ENCODE data around the gene SRCAP.
"Not testable (repeated sequence)": the region's sequence is repeated elsewhere in the genome, so short reads cannot be mapped to it uniquely, and the experiment has no call there.

SRCAP gene

GRCh38 chr16:30691907-30692306, 7.1 kb upstream of the SRCAP start:
- no peak for DNase-seq (ENCODE audit: low read depth)
- H3K4me3 ChIP-seq (ENCODE audit: low read depth, low read length) = no peak overlapping the region

GRCh38 chr16:30692396-30693064, 6.4 kb upstream of the SRCAP start:
- TF ChIP-seq CTCF (IDR thresholded peaks at IDR 0.05; ENCODE audit: control insufficient read depth, extremely low read depth, insufficient read depth) = no peak
- no peak overlapping the region for H3K4me3 ChIP-seq (ENCODE audit: low read depth, low read length)
- DNase-seq (ENCODE audit: low read depth) = no peak

More at GRCh38 chr16:30691907-30692306, 7.1 kb upstream of the SRCAP start:
- no peak for TF ChIP-seq CTCF (IDR thresholded peaks at IDR 0.05; ENCODE audit: control insufficient read depth, extremely low read depth, insufficient read depth)

GRCh38 chr16:30694926-30695693, 3.9 kb upstream of the SRCAP start:
- no peak for TF ChIP-seq CTCF (IDR thresholded peaks at IDR 0.05; ENCODE audit: control insufficient read depth, extremely low read depth, insufficient read depth)
- no peak for DNase-seq (ENCODE audit: low read depth)
- no peak overlapping the region for H3K4me3 ChIP-seq (ENCODE audit: low read depth, low read length)

- H3K4me3 ChIP-seq (ENCODE audit: low read depth, low read length); DNase-seq (ENCODE audit: low read depth): not testable (repeated sequence)
These were observed 2.3 kb upstream of the SRCAP start for GRCh38 chr16:30696646-30697045.

GRCh38 chr16:30697264-30698138, 1.5 kb upstream of the SRCAP start:
- peak overlapping the region; percentile 97 for H3K4me3 ChIP-seq (ENCODE audit: low read depth, low read length)
- no peak for DNase-seq (ENCODE audit: low read depth)
- no peak for TF ChIP-seq CTCF (IDR thresholded peaks at IDR 0.05; ENCODE audit: control insufficient read depth, extremely low read depth, insufficient read depth)

- 0 out of 2 replicates have a peak, but pooled peaks have one; percentile 2 for TF ChIP-seq CTCF (IDR thresholded peaks at IDR 0.05; ENCODE audit: control insufficient read depth, extremely low read depth, insufficient read depth)
- peak; percentile 90 for DNase-seq (ENCODE audit: low read depth)
- peak overlapping the region; percentile 97 for H3K4me3 ChIP-seq (ENCODE audit: low read depth, low read length)
These were observed 694 bp upstream of the SRCAP start for GRCh38 chr16:30698139-30698815.

Measured in LNCaP clone FGC (cell line).